ENCODE data around the gene PTRHD1. TPM values are rescaled to one million over a fixed set of nuclear protein-coding genes. Genes with fewer than 3 reads are reported as not detected.
"Not testable (repeated sequence)": the region's sequence is repeated elsewhere in the genome, so short reads cannot be mapped to it uniquely, and the experiment has no call there.

The PTRHD1 gene
- 10 to 100 TPM; 19.4 to 30.0 TPM for total RNA-seq

GRCh38 chr2:24792874-24793760 lies at the start of gene PTRHD1, which contains the start of gene CENPO:
Gene PTRHD1, minus strand, starts transcription at chr2:24793391. Its CDS starts 14 bp downstream, at chr2:24793377.
Gene CENPO, plus strand, starts transcription at chr2:24793425. Its CDS starts 495 bp downstream, at chr2:24793920.
- Mint-ChIP-seq H3K27me3 (no peaks in the 10 kb centered on the region), H3K9me3 (no peaks in the 10 kb centered on the region), H3K4me1 (peaks cover 17% of the 10 kb centered on the region), H3K27ac (peak within 1 kb of the TSS; percentile 99), H3K4me3 (peak within 1 kb of the TSS; percentile 96), H3K36me3 (ENCODE audit: low read depth) (peaks cover 53% of the 10 kb centered on the region)
- ATAC-seq (replicated peaks) = peak; percentile 98

GRCh38 chr2:24842081-24843050 lies 49.2 kb upstream of the PTRHD1 start:
- Mint-ChIP-seq H3K36me3 (ENCODE audit: low read depth) (peaks cover 22% of the 10 kb centered on the region), H3K4me1 (peaks cover 5% of the 10 kb centered on the region), H3K4me3 (no peak overlapping the region), H3K27ac (no peak overlapping the region), H3K27me3 (no peaks in the 10 kb centered on the region), H3K9me3 (no peaks in the 10 kb centered on the region)
- no peak for ATAC-seq (replicated peaks)

GRCh38 chr2:24840962-24841945 lies 48.1 kb upstream of the PTRHD1 start:
- ATAC-seq (replicated peaks) = no peak
- peaks cover 33% of the 10 kb centered on the region for H3K36me3 Mint-ChIP-seq (ENCODE audit: low read depth)
- no peaks in the 10 kb centered on the region for H3K9me3 Mint-ChIP-seq
- H3K4me3 Mint-ChIP-seq = no peak overlapping the region
- H3K27me3 Mint-ChIP-seq = no peaks in the 10 kb centered on the region
- no peak overlapping the region for H3K27ac Mint-ChIP-seq
- H3K4me1 Mint-ChIP-seq = peaks cover 5% of the 10 kb centered on the region

GRCh38 chr2:24840164-24840869 lies 47.1 kb upstream of the PTRHD1 start:
- no peak overlapping the region for H3K27ac Mint-ChIP-seq
- no peak overlapping the region for H3K4me3 Mint-ChIP-seq
- peaks cover 42% of the 10 kb centered on the region for H3K36me3 Mint-ChIP-seq (ENCODE audit: low read depth)
- ATAC-seq (replicated peaks) = no peak
- H3K9me3 Mint-ChIP-seq = no peaks in the 10 kb centered on the region
- H3K27me3 Mint-ChIP-seq = no peaks in the 10 kb centered on the region
- H3K4me1 Mint-ChIP-seq = peaks cover 5% of the 10 kb centered on the region

GRCh38 chr2:24839729-24840128 lies 46.5 kb upstream of the PTRHD1 start:
- H3K27me3 Mint-ChIP-seq = no peaks in the 10 kb centered on the region
- no peaks in the 10 kb centered on the region for H3K9me3 Mint-ChIP-seq
- no peak overlapping the region for H3K27ac Mint-ChIP-seq
- peaks cover 5% of the 10 kb centered on the region for H3K4me1 Mint-ChIP-seq
- no peak for ATAC-seq (replicated peaks)
- H3K36me3 Mint-ChIP-seq (ENCODE audit: low read depth) = peaks cover 48% of the 10 kb centered on the region
- H3K4me3 Mint-ChIP-seq = no peak overlapping the region

- H3K27ac Mint-ChIP-seq = no peak overlapping the region
- no peak for ATAC-seq (replicated peaks)
- peaks cover 49% of the 10 kb centered on the region for H3K36me3 Mint-ChIP-seq (ENCODE audit: low read depth)
- H3K4me1 Mint-ChIP-seq = peaks cover 2% of the 10 kb centered on the region
- H3K4me3 Mint-ChIP-seq = no peak overlapping the region
- no peaks in the 10 kb centered on the region for H3K9me3 Mint-ChIP-seq
- H3K27me3 Mint-ChIP-seq = no peaks in the 10 kb centered on the region
Measured at GRCh38 chr2:24838541-24838940, 45.4 kb upstream of the PTRHD1 start.

GRCh38 chr2:24837996-24838513 lies 44.9 kb upstream of the PTRHD1 start:
- Mint-ChIP-seq H3K36me3 (ENCODE audit: low read depth) (peaks cover 46% of the 10 kb centered on the region), H3K9me3 (no peaks in the 10 kb centered on the region), H3K27ac (no peak overlapping the region), H3K4me3 (no peak overlapping the region), H3K27me3 (no peaks in the 10 kb centered on the region), H3K4me1 (no peaks in the 10 kb centered on the region)
- ATAC-seq (replicated peaks) = no peak

GRCh38 chr2:24836706-24837105 lies 43.5 kb upstream of the PTRHD1 start:
- Mint-ChIP-seq H3K27me3 (no peaks in the 10 kb centered on the region), H3K4me1 (no peaks in the 10 kb centered on the region), H3K27ac (no peak overlapping the region), H3K9me3 (no peaks in the 10 kb centered on the region), H3K4me3 (no peak overlapping the region), H3K36me3 (ENCODE audit: low read depth) (peaks cover 46% of the 10 kb centered on the region)
- no peak for ATAC-seq (replicated peaks)

GRCh38 chr2:24836206-24836605 lies 43.0 kb upstream of the PTRHD1 start:
- Mint-ChIP-seq H3K4me3 (no peak overlapping the region), H3K9me3 (no peaks in the 10 kb centered on the region), H3K4me1 (no peaks in the 10 kb centered on the region), H3K27ac (no peak overlapping the region), H3K27me3 (no peaks in the 10 kb centered on the region), H3K36me3 (ENCODE audit: low read depth) (peaks cover 46% of the 10 kb centered on the region)
- no peak for ATAC-seq (replicated peaks)

GRCh38 chr2:24835411-24835810 lies 42.2 kb upstream of the PTRHD1 start:
- not testable (repeated sequence) for H3K9me3 Mint-ChIP-seq; ATAC-seq (replicated peaks); H3K4me3 Mint-ChIP-seq; H3K27ac Mint-ChIP-seq; H3K4me1 Mint-ChIP-seq; H3K27me3 Mint-ChIP-seq
- peaks cover 46% of the 10 kb centered on the region for H3K36me3 Mint-ChIP-seq (ENCODE audit: low read depth)

GRCh38 chr2:24834733-24835395 lies 41.7 kb upstream of the PTRHD1 start:
- no peak for ATAC-seq (replicated peaks)
- H3K27me3 Mint-ChIP-seq = no peaks in the 10 kb centered on the region
- no peaks in the 10 kb centered on the region for H3K4me1 Mint-ChIP-seq
- no peaks in the 10 kb centered on the region for H3K9me3 Mint-ChIP-seq
- peaks cover 46% of the 10 kb centered on the region for H3K36me3 Mint-ChIP-seq (ENCODE audit: low read depth)
- H3K27ac Mint-ChIP-seq = no peak overlapping the region
- no peak overlapping the region for H3K4me3 Mint-ChIP-seq

- ATAC-seq (replicated peaks) = no peak
- no peaks in the 10 kb centered on the region for H3K27me3 Mint-ChIP-seq
- peaks cover 43% of the 10 kb centered on the region for H3K36me3 Mint-ChIP-seq (ENCODE audit: low read depth)
- no peak overlapping the region for H3K4me3 Mint-ChIP-seq
- peak overlapping the region; percentile 2 for H3K27ac Mint-ChIP-seq
- H3K9me3 Mint-ChIP-seq = no peaks in the 10 kb centered on the region
- no peaks in the 10 kb centered on the region for H3K4me1 Mint-ChIP-seq
Measured at GRCh38 chr2:24833821-24834732, 40.9 kb upstream of the PTRHD1 start.
